GDM1 (cell line): ENCODE results near the gene NELFCD.
A peak's percentile ranks its signal among the peaks of the same experiment; 100 is the strongest.
"Not testable (repeated sequence)": the region's sequence is repeated elsewhere in the genome, so short reads cannot be mapped to it uniquely, and the experiment has no call there.

ENCODE experiments used
- DNase-seq: peaks from one replicate; lab custom pipeline; 2025; lab: John Stamatoyannopoulos, UW

The NELFCD gene

GRCh38 chr20:59026904-59027740 lies 46.1 kb downstream of the NELFCD start:
- no peak for DNase-seq

- no peak for DNase-seq
Measured at GRCh38 chr20:59027741-59028320, 46.8 kb downstream of the NELFCD start.

- DNase-seq = no peak
Measured at GRCh38 chr20:59028812-59029211, 47.8 kb downstream of the NELFCD start.

GRCh38 chr20:59030911-59031563 lies 50.0 kb downstream of the NELFCD start:
- no peak for DNase-seq

- DNase-seq = no peak
Measured at GRCh38 chr20:59031564-59032022, 50.5 kb downstream of the NELFCD start.

GRCh38 chr20:59032023-59032712 lies 51.1 kb downstream of the NELFCD start, which contains the start of gene ATP5F1E:
ATP5F1E (minus strand) TSS chr20:59032335; CDS start chr20:59032251, 84 bp downstream.
- peak; percentile 95 for DNase-seq

- no peak for DNase-seq
Measured at GRCh38 chr20:59032713-59033059, 51.6 kb downstream of the NELFCD start.

GRCh38 chr20:59033093-59033492 lies 52.0 kb downstream of the NELFCD start:
- no peak for DNase-seq

GRCh38 chr20:59033616-59034165 lies 52.6 kb downstream of the NELFCD start:
- DNase-seq = no peak

- DNase-seq = no peak
Measured at GRCh38 chr20:59035381-59035780, 54.3 kb downstream of the NELFCD start.

- DNase-seq = no peak
Measured at GRCh38 chr20:59037386-59037785, 56.3 kb downstream of the NELFCD start.

GRCh38 chr20:59039233-59039632 lies 58.2 kb downstream of the NELFCD start:
- DNase-seq = no peak

GRCh38 chr20:59040667-59041066 lies 59.6 kb downstream of the NELFCD start:
- DNase-seq = no peak

- not testable (repeated sequence) for DNase-seq
Measured at GRCh38 chr20:59041487-59041886, 60.4 kb downstream of the NELFCD start.

- no peak for DNase-seq
Measured at GRCh38 chr20:59042151-59042795, 61.2 kb downstream of the NELFCD start, which contains the start of gene PRELID3B. PRELID3B (minus strand) TSS chr20:59042786; CDS start chr20:59042730, 56 bp downstream.

GRCh38 chr20:59042796-59043631 lies 62.0 kb downstream of the NELFCD start:
- peak; percentile 92 for DNase-seq

- no peak for DNase-seq
Measured at GRCh38 chr20:59043698-59044097, 62.6 kb downstream of the NELFCD start.

- no peak for DNase-seq
Measured at GRCh38 chr20:59044295-59044694, 63.2 kb downstream of the NELFCD start.
